ENCODE measurements around the gene ANK3. TPM values are rescaled to one million over a fixed set of nuclear protein-coding genes. Genes with fewer than 3 reads are reported as not detected.

ANK3 gene
- total and polyA plus RNA-seq, 2 experiments from 2014 or later = 46.5 to 85.2 TPM

DNA sequence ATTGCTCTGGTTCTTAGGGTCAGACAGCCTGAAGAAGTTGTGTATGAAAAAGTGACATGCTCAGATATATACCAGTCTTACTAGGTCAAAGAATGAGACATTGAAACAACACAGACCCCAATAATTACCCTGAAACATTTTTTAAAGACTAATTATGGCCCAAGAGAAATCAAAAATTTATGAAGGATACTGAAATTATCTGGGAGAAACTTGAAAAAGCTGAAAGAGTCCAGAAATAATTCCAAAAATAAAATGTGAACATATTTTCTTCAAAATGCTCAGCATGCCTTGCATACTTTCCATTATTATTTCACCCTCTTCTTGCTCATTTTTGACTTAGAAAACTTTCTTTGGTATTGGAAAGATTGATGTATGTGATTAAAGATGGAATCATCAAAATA lies 284.4 kb downstream of the ANK3 start (continued):
- TF ChIP-seq, protein P1, sequence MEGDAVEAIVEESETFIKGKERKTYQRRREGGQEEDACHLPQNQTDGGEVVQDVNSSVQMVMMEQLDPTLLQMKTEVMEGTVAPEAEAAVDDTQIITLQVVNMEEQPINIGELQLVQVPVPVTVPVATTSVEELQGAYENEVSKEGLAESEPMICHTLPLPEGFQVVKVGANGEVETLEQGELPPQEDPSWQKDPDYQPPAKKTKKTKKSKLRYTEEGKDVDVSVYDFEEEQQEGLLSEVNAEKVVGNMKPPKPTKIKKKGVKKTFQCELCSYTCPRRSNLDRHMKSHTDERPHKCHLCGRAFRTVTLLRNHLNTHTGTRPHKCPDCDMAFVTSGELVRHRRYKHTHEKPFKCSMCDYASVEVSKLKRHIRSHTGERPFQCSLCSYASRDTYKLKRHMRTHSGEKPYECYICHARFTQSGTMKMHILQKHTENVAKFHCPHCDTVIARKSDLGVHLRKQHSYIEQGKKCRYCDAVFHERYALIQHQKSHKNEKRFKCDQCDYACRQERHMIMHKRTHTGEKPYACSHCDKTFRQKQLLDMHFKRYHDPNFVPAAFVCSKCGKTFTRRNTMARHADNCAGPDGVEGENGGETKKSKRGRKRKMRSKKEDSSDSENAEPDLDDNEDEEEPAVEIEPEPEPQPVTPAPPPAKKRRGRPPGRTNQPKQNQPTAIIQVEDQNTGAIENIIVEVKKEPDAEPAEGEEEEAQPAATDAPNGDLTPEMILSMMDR (conservative IDR thresholded peaks at IDR 0.05; ENCODE audit: low read depth in 2 of 2) = no peak
- no peak for TF ChIP-seq EZH2phosphoT487 (IDR thresholded peaks at IDR 0.05; ENCODE audit: unreplicated experiment)

DNA sequence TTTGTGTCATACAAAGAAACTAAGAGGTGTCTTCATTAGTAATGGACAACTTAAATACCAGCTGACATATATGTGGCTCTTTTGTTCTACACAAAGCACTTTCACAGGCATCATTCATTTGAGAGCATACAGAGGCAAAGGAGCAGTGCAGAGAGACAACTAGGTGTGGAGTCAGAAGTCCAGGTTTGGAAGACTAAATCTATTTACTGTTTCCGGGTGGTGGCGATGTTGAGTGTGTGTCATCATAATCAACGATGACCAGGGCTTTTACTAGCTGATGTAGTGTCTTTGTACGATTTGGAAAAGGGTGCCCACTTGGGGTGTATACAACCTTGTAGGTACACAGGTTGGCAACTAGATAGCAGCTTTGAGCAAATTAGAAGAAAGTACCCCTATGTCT lies 287.9 kb downstream of the ANK3 start:
- Histone ChIP-seq H3K27ac (ENCODE audit: low read depth) (peak overlapping the region; percentile 43; the same call in 1 of the 2 replicates), H3K9me2 (ENCODE audit: insufficient read depth) (no peaks in the 10 kb centered on the region), H3K4me1 (ENCODE audit: insufficient read depth) (no peaks in the 10 kb centered on the region; the same call in 1 of the 2 replicates), H3K36me3 (ENCODE audit: insufficient read depth) (no peaks in the 10 kb centered on the region), H4K20me1 (replicated peaks; ENCODE audit: insufficient read depth) (no peaks in the 10 kb centered on the region), H2AFZ (no peak overlapping the region), H3K4me3 (no peak overlapping the region), H3K4me2 (no peak overlapping the region), H3K27me3 (ENCODE audit: insufficient read depth) (no peaks in the 10 kb centered on the region), H3F3A (replicated peaks; ENCODE audit: low read depth) (no peaks in the 10 kb centered on the region), H3K79me2 (replicated peaks; ENCODE audit: insufficient read depth) (no peaks in the 10 kb centered on the region)
- Mint-ChIP-seq H3K36me3 (ENCODE audit: low read depth) (peaks cover 15% of the 10 kb centered on the region; the same call in 2 of the 3 replicates), H3K4me1 (peaks cover 6% of the 10 kb centered on the region), H3K27ac (peak overlapping the region; percentile 70; the same call in 1 of the 2 replicates), H3K27me3 (ENCODE audit: insufficient read depth, low read depth, poor library complexity) (no peaks in the 10 kb centered on the region), H3K9me3 (no peaks in the 10 kb centered on the region), H3K4me3 (no peak overlapping the region)
- ATAC-seq (no peak), DNase-seq (ENCODE audit: low spot score) (peak; percentile 16)
- TF ChIP-seq NANOG (IDR thresholded peaks at IDR 0.05; ENCODE audit: borderline replicate concordance) = no peak
- TF ChIP-seq, protein P1 (conservative IDR thresholded peaks at IDR 0.05; ENCODE audit: low read depth in 2 of 2) = peak in 1 of 2 experiments; percentile 24; a peak in 1 of 4 replicates

DNA sequence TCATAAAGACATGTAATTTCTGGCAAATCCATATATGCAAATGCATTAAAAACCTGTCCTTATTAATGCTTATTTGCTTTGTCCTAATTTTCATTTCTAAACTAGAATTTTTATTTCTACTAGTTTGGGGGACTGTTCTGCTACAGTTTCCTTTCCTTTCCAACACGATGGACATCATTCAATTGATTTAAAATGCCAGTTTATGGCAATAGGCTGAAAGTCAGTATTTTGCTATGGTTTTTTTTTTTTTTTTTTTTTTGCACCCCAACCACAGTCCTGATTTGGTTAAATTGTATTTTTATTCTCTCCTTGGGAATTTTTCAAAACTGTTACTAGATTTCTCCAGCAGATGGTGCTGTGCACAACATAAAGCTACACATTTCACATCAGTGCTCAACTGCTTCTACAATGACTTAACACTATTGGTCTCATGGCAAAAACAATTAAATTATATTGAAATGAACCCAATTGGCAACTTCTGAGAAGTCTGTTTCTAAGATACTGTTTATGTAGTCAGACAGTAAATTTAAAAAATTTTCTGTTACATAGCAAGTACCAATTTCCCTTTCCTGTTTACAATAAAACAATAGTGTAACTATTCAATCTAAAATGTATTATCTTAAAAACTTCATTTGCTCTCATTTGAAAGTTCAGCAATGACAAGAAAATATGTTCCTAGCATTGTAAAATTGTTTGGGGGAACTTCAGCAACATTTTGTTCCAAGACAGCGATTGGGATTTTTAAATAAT lies 289.5 kb downstream of the ANK3 start:
- H3K27me3 ChIP-seq (ENCODE audit: insufficient read depth) = no peaks in the 10 kb centered on the region
- Mint-ChIP-seq H3K4me3 (no peak overlapping the region), H3K9me3 (no peaks in the 10 kb centered on the region), H3K4me1 (peaks cover 8% of the 10 kb centered on the region), H3K36me3 (ENCODE audit: low read depth) (peaks cover 15% of the 10 kb centered on the region; the same call in 2 of the 3 replicates), H3K27me3 (ENCODE audit: insufficient read depth, low read depth, poor library complexity) (peaks cover 1% of the 10 kb centered on the region), H3K27ac (peak overlapping the region; percentile 74; the same call in 1 of the 2 replicates)
- ATAC-seq (peak; percentile 62), DNase-seq (ENCODE audit: low spot score) (peak; percentile 73)
- H4K20me1 ChIP-seq (replicated peaks; ENCODE audit: insufficient read depth) = no peaks in the 10 kb centered on the region
- no peaks in the 10 kb centered on the region for H3K9me2 ChIP-seq (ENCODE audit: insufficient read depth)
- H3K36me3 ChIP-seq (ENCODE audit: insufficient read depth) = no peaks in the 10 kb centered on the region
- no peak overlapping the region for H3K4me2 ChIP-seq
- H3K4me1 ChIP-seq (ENCODE audit: insufficient read depth) = no peaks in the 10 kb centered on the region; the same call in 1 of the 2 replicates
- H3K79me2 ChIP-seq (replicated peaks; ENCODE audit: insufficient read depth) = no peaks in the 10 kb centered on the region
- no peak overlapping the region for H2AFZ ChIP-seq
- no peak overlapping the region for H3K27ac ChIP-seq (ENCODE audit: low read depth)
- no peak overlapping the region for H3K4me3 ChIP-seq
- H3F3A ChIP-seq (replicated peaks; ENCODE audit: low read depth) = no peaks in the 10 kb centered on the region
- no peak for TF ChIP-seq CREB1 (CRISPR knock-in tag; IDR thresholded peaks at IDR 0.05; ENCODE audit: low read depth)
- TF ChIP-seq STAT1 (IDR thresholded peaks at IDR 0.05; ENCODE audit: unreplicated experiment) = no peak
- no peak for TF ChIP-seq ZNF331 (CRISPR knock-in tag; IDR thresholded peaks at IDR 0.05; ENCODE audit: low read depth)
- TF ChIP-seq, protein P2, sequence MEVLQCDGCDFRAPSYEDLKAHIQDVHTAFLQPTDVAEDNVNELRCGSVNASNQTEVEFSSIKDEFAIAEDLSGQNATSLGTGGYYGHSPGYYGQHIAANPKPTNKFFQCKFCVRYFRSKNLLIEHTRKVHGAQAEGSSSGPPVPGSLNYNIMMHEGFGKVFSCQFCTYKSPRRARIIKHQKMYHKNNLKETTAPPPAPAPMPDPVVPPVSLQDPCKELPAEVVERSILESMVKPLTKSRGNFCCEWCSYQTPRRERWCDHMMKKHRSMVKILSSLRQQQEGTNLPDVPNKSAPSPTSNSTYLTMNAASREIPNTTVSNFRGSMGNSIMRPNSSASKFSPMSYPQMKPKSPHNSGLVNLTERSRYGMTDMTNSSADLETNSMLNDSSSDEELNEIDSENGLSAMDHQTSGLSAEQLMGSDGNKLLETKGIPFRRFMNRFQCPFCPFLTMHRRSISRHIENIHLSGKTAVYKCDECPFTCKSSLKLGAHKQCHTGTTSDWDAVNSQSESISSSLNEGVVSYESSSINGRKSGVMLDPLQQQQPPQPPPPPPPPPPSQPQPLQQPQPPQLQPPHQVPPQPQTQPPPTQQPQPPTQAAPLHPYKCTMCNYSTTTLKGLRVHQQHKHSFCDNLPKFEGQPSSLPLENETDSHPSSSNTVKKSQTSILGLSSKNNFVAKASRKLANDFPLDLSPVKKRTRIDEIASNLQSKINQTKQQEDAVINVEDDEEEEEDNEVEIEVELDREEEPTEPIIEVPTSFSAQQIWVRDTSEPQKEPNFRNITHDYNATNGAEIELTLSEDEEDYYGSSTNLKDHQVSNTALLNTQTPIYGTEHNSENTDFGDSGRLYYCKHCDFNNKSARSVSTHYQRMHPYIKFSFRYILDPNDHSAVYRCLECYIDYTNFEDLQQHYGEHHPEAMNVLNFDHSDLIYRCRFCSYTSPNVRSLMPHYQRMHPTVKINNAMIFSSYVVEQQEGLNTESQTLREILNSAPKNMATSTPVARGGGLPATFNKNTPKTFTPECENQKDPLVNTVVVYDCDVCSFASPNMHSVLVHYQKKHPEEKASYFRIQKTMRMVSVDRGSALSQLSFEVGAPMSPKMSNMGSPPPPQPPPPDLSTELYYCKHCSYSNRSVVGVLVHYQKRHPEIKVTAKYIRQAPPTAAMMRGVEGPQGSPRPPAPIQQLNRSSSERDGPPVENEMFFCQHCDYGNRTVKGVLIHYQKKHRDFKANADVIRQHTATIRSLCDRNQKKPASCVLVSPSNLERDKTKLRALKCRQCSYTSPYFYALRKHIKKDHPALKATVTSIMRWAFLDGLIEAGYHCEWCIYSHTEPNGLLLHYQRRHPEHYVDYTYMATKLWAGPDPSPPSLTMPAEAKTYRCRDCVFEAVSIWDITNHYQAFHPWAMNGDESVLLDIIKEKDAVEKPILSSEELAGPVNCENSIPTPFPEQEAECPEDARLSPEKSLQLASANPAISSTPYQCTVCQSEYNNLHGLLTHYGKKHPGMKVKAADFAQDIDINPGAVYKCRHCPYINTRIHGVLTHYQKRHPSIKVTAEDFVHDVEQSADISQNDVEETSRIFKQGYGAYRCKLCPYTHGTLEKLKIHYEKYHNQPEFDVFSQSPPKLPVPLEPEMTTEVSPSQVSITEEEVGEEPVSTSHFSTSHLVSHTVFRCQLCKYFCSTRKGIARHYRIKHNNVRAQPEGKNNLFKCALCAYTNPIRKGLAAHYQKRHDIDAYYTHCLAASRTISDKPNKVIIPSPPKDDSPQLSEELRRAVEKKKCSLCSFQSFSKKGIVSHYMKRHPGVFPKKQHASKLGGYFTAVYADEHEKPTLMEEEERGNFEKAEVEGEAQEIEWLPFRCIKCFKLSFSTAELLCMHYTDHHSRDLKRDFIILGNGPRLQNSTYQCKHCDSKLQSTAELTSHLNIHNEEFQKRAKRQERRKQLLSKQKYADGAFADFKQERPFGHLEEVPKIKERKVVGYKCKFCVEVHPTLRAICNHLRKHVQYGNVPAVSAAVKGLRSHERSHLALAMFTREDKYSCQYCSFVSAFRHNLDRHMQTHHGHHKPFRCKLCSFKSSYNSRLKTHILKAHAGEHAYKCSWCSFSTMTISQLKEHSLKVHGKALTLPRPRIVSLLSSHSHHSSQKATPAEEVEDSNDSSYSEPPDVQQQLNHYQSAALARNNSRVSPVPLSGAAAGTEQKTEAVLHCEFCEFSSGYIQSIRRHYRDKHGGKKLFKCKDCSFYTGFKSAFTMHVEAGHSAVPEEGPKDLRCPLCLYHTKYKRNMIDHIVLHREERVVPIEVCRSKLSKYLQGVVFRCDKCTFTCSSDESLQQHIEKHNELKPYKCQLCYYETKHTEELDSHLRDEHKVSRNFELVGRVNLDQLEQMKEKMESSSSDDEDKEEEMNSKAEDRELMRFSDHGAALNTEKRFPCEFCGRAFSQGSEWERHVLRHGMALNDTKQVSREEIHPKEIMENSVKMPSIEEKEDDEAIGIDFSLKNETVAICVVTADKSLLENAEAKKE (CRISPR knock-in tag; IDR thresholded peaks at IDR 0.05) = no peak
- no peak for TF ChIP-seq NANOG (IDR thresholded peaks at IDR 0.05; ENCODE audit: borderline replicate concordance)

Measured in GM23338 (cell line).